Measurements from ENCODE around the gene HIRIP3. TPM values are rescaled to one million over a fixed set of nuclear protein-coding genes. Genes with fewer than 3 reads are reported as not detected.

The HIRIP3 gene
- total and polyA plus RNA-seq, 2 of the 8 experiments (the other 6 are each of a cell fraction or from before 2014, with no cell fraction given), result 11.9 to 18.5 TPM

DNA sequence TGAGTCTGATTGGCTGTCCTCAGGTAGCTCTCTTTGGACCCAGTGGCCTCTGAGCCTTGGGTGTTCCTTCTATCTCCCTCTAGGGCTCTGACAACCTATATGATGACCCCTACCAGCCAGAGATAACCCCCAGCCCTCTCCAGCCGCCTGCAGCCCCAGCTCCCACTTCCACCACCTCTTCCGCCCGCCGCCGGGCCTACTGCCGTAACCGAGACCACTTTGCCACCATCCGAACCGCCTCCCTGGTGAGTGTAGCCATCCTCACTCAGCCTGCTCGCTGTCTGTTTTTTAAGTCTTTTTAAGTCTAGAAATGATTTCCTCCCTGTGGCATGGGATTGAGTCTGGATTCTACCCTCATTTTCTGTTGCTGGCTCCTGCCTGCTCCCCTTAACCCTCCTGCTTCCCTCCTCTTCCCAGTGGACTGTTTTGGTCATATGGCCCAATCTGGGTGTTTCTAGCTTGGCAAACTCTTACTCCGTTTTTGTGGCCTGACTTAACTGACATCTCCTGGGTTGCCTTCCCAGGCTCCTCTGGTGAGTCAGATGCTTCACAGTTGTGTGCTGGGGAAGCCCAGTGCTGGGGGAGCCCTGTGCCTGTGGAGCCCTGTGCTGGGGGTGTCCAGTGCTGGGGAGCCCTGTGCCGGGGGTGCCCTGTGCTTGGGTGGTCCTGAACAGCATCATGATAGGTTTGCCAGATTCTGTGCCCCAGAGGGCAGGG lies 11.8 kb downstream of the HIRIP3 start:
- no peak overlapping the region for H2AK5ac ChIP-seq (ENCODE audit: low read depth, low read length)
- H2BK5ac ChIP-seq (ENCODE audit: low read depth, low read length), result no peak overlapping the region
- no peak overlapping the region for H3K56ac ChIP-seq (replicated peaks; ENCODE audit: insufficient read length, low read depth, low read length)
- FAIRE-seq, result no peak
- CTCF ChIA-PET (ENCODE audit: partially characterized antibody), result interaction anchor here (0.9 to 1.8 kb wide), 5 partner anchors 8 to 49 kb away, joined by 3 to 7 read pairs (median 3); no protein-coding TSS in a partner anchor
- peaks cover 0 to 2% of the 10 kb centered on the region in 2 experiments for H4K20me1 ChIP-seq (replicated peaks in 1 of 2; ENCODE audit: control insufficient read depth in 1 of 2, insufficient read depth in 2 of 2, low read length in 2 of 2)
- H2AFZ ChIP-seq (ENCODE audit: low read length), result no peak overlapping the region
- peaks cover 4% of the 10 kb centered on the region; the same call in 1 of the 2 replicates for H3K79me1 ChIP-seq (ENCODE audit: low read depth, low read length)
- POLR2A ChIA-PET (ENCODE audit: partially characterized antibody), result interaction anchor here (1.3 to 2.7 kb wide), 2 partner anchors 10 to 11 kb away, joined by 4 to 8 read pairs; partner anchors contain the start of genes HIRIP3 and TAOK2
- H3K9ac ChIP-seq (replicated peaks in 1 of 4; ENCODE audit: extremely low read depth in 1 of 4, low read depth in 3 of 4, low read length in 3 of 4), result no peak overlapping the region
- H2BK15ac ChIP-seq (ENCODE audit: low read length), result no peak overlapping the region
- no peak overlapping the region for H3K18ac ChIP-seq (ENCODE audit: extremely low read depth, low read length)
- WGBS, 2 experiments (ENCODE audit: extremely low coverage in 1 of 2, insufficient coverage in 1 of 2, insufficient read length in 1 of 2, insufficient replicate concordance in 2 of 2, low coverage in 1 of 2, low lambda C conversion rate in 2 of 2, missing lambda C conversion rate in 1 of 2), result 86% methylated on average over 12 of the region's 12 CpGs; no CpG with 5 or more reads in 1 of the 2 experiments
- no peak overlapping the region for H4K91ac ChIP-seq (replicated peaks; ENCODE audit: insufficient read length, low read length)
- no peak overlapping the region for H3K14ac ChIP-seq (ENCODE audit: insufficient read length)
- H2BK20ac ChIP-seq (ENCODE audit: low read length), result no peak overlapping the region
- no peaks in the 10 kb centered on the region for H3K23me2 ChIP-seq (ENCODE audit: low read depth, low read length)
- H3K27me3 ChIP-seq (replicated peaks in 1 of 4; ENCODE audit: control insufficient read depth in 3 of 4, extremely low read depth in 1 of 4, insufficient read depth in 3 of 4, low read length in 3 of 4), result no peaks in the 10 kb centered on the region
- no peak overlapping the region for H3K27ac ChIP-seq (ENCODE audit: low read depth, low read length)
- H4K5ac ChIP-seq (ENCODE audit: insufficient read length, low read depth, low read length), result no peak overlapping the region
- H2BK12ac ChIP-seq (ENCODE audit: low read depth, low read length), result no peak overlapping the region
- H3K79me2 ChIP-seq (ENCODE audit: control insufficient read depth in 1 of 2, insufficient read depth in 2 of 2, low read length in 2 of 2), result no peaks in the 10 kb centered on the region
- H4K8ac ChIP-seq (ENCODE audit: extremely low read depth, insufficient read depth, low read length), result no peak overlapping the region
- H3K4ac ChIP-seq (replicated peaks; ENCODE audit: insufficient read length, low read depth, low read length), result no peak overlapping the region
- H3K9me3 ChIP-seq (ENCODE audit: insufficient read depth in 2 of 2, low read depth in 1 of 2, low read length in 1 of 2), result no peaks in the 10 kb centered on the region
- no peak overlapping the region for H3K23ac ChIP-seq (ENCODE audit: insufficient read length)
- H3K36me3 ChIP-seq (ENCODE audit: control insufficient read depth in 2 of 4, insufficient read depth in 4 of 4, low read length in 3 of 4), result peaks cover 18 to 84% (median 65%) of the 10 kb centered on the region in 4 experiments
- no peak overlapping the region for H3K4me3 ChIP-seq (ENCODE audit: extremely low read depth in 1 of 4, insufficient read depth in 2 of 4, low read depth in 3 of 4, low read length in 4 of 4)
- no peak for DNase-seq (ENCODE audit: low read depth in 1 of 2, low spot score in 2 of 2)
- H3K4me2 ChIP-seq (ENCODE audit: insufficient read depth in 1 of 2, low read depth in 2 of 2, low read length in 2 of 2), result no peak overlapping the region
- no peak overlapping the region for H2BK120ac ChIP-seq (replicated peaks; ENCODE audit: low read depth, low read length)
- H3K4me1 ChIP-seq (replicated peaks in 1 of 4; ENCODE audit: control insufficient read depth in 3 of 4, insufficient read depth in 4 of 4, low read length in 3 of 4), result no peaks in the 10 kb centered on the region
- TF ChIP-seq CEBPB (IDR thresholded peaks at IDR 0.05; ENCODE audit: low read depth, low read length) (no peak), TCF12 (IDR thresholded peaks at IDR 0.05; ENCODE audit: low read depth, low read length) (no peak), CHD2 (IDR thresholded peaks at IDR 0.05; ENCODE audit: low read length) (no peak), KDM4A (IDR thresholded peaks at IDR 0.05; ENCODE audit: low read depth, low read length, severe bottlenecking) (no peak), TAF7 (optimal IDR thresholded peaks at IDR 0.05; ENCODE audit: borderline replicate concordance, low read depth, low read length) (no peak), CTBP2 (IDR thresholded peaks at IDR 0.05; ENCODE audit: borderline replicate concordance, insufficient read depth, insufficient read length, low read length) (no peak), BRCA1 (IDR thresholded peaks at IDR 0.05; ENCODE audit: low read depth, low read length) (no peak), PHF8 (conservative IDR thresholded peaks at IDR 0.05; ENCODE audit: low read depth, low read length) (no peak)
- TF ChIP-seq, protein P1, sequence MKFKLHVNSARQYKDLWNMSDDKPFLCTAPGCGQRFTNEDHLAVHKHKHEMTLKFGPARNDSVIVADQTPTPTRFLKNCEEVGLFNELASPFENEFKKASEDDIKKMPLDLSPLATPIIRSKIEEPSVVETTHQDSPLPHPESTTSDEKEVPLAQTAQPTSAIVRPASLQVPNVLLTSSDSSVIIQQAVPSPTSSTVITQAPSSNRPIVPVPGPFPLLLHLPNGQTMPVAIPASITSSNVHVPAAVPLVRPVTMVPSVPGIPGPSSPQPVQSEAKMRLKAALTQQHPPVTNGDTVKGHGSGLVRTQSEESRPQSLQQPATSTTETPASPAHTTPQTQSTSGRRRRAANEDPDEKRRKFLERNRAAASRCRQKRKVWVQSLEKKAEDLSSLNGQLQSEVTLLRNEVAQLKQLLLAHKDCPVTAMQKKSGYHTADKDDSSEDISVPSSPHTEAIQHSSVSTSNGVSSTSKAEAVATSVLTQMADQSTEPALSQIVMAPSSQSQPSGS (IDR thresholded peaks at IDR 0.05; ENCODE audit: low read length), result no peak
- TF ChIP-seq, protein P2, sequence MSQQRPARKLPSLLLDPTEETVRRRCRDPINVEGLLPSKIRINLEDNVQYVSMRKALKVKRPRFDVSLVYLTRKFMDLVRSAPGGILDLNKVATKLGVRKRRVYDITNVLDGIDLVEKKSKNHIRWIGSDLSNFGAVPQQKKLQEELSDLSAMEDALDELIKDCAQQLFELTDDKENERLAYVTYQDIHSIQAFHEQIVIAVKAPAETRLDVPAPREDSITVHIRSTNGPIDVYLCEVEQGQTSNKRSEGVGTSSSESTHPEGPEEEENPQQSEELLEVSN (IDR thresholded peaks at IDR 0.05), result no peak
